Hypothalamus (tissue), 51 donors: ENCODE results near the gene CLMP.
A peak's percentile ranks its signal among the peaks of the same experiment; 100 is the strongest.

ENCODE experiments used
- DNase-seq, 51 donors: peaks; one replicate each; lab custom pipeline; 2025; lab: John Stamatoyannopoulos, UW

Gene CLMP

GRCh38 chr11:123194337-123195187 lies 486 bp downstream of the CLMP start:
- peak in 1 of 51 donors; percentile 5 for DNase-seq

GRCh38 chr11:123193742-123194141 lies 1.3 kb downstream of the CLMP start:
- no peak for DNase-seq

- no peak for DNase-seq
Measured at GRCh38 chr11:123191939-123192338, 3.1 kb downstream of the CLMP start.

GRCh38 chr11:123190518-123190917 lies 4.5 kb downstream of the CLMP start:
- no peak for DNase-seq

GRCh38 chr11:123188508-123189165 lies 6.4 kb downstream of the CLMP start:
- peak in 16 of 51 donors; percentile 11 to 52 (median 21) for DNase-seq

- peak in 4 of 51 donors; percentile 9 to 35 (median 12) for DNase-seq
Measured at GRCh38 chr11:123187665-123188507, 7.2 kb downstream of the CLMP start.

GRCh38 chr11:123187248-123187647 lies 7.8 kb downstream of the CLMP start:
- DNase-seq: no peak

- DNase-seq: no peak
Measured at GRCh38 chr11:123186286-123186685, 8.8 kb downstream of the CLMP start.

- no peak for DNase-seq
Measured at GRCh38 chr11:123185326-123185725, 9.7 kb downstream of the CLMP start.

- no peak for DNase-seq
Measured at GRCh38 chr11:123184531-123184930, 10.5 kb downstream of the CLMP start.

- no peak for DNase-seq
Measured at GRCh38 chr11:123183391-123184099, 11.5 kb downstream of the CLMP start.

GRCh38 chr11:123181767-123182500 lies 13.1 kb downstream of the CLMP start:
- DNase-seq: no peak

GRCh38 chr11:123181075-123181474 lies 14.0 kb downstream of the CLMP start:
- no peak for DNase-seq

GRCh38 chr11:123180574-123180973 lies 14.5 kb downstream of the CLMP start:
- DNase-seq: no peak

- DNase-seq: no peak
Measured at GRCh38 chr11:123180166-123180565, 14.9 kb downstream of the CLMP start.

- DNase-seq: no peak
Measured at GRCh38 chr11:123179586-123179985, 15.5 kb downstream of the CLMP start.

- DNase-seq: no peak
Measured at GRCh38 chr11:123178186-123178585, 16.9 kb downstream of the CLMP start.

GRCh38 chr11:123176785-123177184 lies 18.3 kb downstream of the CLMP start:
- DNase-seq: no peak
